Aorta (tissue), 5 donors: ENCODE results near the gene TPD52L1. TPM values are rescaled to one million over a fixed set of nuclear protein-coding genes. Genes with fewer than 3 reads are reported as not detected.

ENCODE experiments used
- ATAC-seq: fragments of 200-7000 bp; cut with Tn5 transposase; one replicate; pipeline ENCODE4 v1.9.1; 2022; ENCODE audit warnings: moderate library complexity; ENCODE audit not compliant: low FRiP score
- DNase-seq, 2 donors: peaks; one replicate each; pipeline ENCODE4 v3.0.0-alpha.2; 2020
- H3K27ac ChIP-seq, 2 donors: one replicate each; pipeline ENCODE4 v1.5.1; 2013; ENCODE audit warnings: low read length in 2 of 2, mild to moderate bottlenecking in 2 of 2, moderate library complexity in 2 of 2, control low read depth in 1 of 2, inconsistent platforms in 1 of 2, low read depth in 1 of 2
- H3K27me3 ChIP-seq, 2 donors: one replicate each; pipeline ENCODE4 v1.6.1; 2013; ENCODE audit warnings: control low read depth in 1 of 2, low read length in 1 of 2, mild to moderate bottlenecking in 1 of 2, moderate library complexity in 1 of 2; ENCODE audit not compliant: insufficient read depth in 2 of 2, control insufficient read depth in 1 of 2
- H3K36me3 ChIP-seq, 2 donors: one replicate each; pipeline ENCODE4 v1.6.1; 2013; ENCODE audit warnings: control low read depth in 1 of 2, low read length in 1 of 2, mild to moderate bottlenecking in 1 of 2; ENCODE audit not compliant: insufficient read depth in 2 of 2, control insufficient read depth in 1 of 2
- H3K4me1 ChIP-seq, 2 donors: one replicate each; pipeline ENCODE4 v1.6.1; 2013; ENCODE audit warnings: low read length in 2 of 2, control low read depth in 1 of 2, mild to moderate bottlenecking in 1 of 2, moderate library complexity in 1 of 2; ENCODE audit not compliant: insufficient read depth in 2 of 2, control insufficient read depth in 1 of 2
- H3K4me3 ChIP-seq, 2 donors: one replicate each; pipeline ENCODE4 v1.5.1; 2013; ENCODE audit warnings: low read length in 2 of 2, control low read depth in 1 of 2, mild to moderate bottlenecking in 1 of 2
- H3K9me3 ChIP-seq: one replicate; pipeline ENCODE4 v1.6.1; 2013; ENCODE audit warnings: mild to moderate bottlenecking, low read length; ENCODE audit not compliant: control insufficient read depth
- WGBS, 2 donors: extraction: QIAGEN DNeasy Blood & Tissue Kit; methylation state at CpG; one replicate each; pipeline ENCODE4 v1.1.7; 2013; 5-methylcytosine and 5-hydroxymethylcytosine counted together
- intact Hi-C, 2 donors: fragments of 100-400 bp; cut with DNase I; formaldehyde crosslinking; loops; one replicate each; pipeline versions ENCODE4 v1.14.2 to v1.15.0; 2022
- polyA plus RNA-seq, 2 donors: library from polyadenylated mRNA; stranded (reverse); fragments of 200-250 nt; gene quantifications; one replicate each; pipeline ENCODE4 v1.2.3, GENCODE V29; 2013
- total RNA-seq, 2 donors: library from RNA; stranded (reverse); fragmentation: NEBNext Ultra II Directional; extraction: Animal tissue kit (Norgen Biotek cat#: 25700); gene quantifications; one replicate each; pipeline ENCODE4 v1.2.1, GENCODE V29; 2021
- donor health status: healthy with polysubstance abuse.
- donor health status: Bipolar disorder and iron deficiency.
- donor health status: DM: no; HTN: no; CAD: no.
- donor health status: DM: no; HTN: no; CAD: no.
- donor health status: DM: yes; HTN: yes; CAD: no.

Gene TPD52L1
- total and polyA plus RNA-seq, 4 donors = 25.5 to 78.0 (median 46.5) TPM

DNA sequence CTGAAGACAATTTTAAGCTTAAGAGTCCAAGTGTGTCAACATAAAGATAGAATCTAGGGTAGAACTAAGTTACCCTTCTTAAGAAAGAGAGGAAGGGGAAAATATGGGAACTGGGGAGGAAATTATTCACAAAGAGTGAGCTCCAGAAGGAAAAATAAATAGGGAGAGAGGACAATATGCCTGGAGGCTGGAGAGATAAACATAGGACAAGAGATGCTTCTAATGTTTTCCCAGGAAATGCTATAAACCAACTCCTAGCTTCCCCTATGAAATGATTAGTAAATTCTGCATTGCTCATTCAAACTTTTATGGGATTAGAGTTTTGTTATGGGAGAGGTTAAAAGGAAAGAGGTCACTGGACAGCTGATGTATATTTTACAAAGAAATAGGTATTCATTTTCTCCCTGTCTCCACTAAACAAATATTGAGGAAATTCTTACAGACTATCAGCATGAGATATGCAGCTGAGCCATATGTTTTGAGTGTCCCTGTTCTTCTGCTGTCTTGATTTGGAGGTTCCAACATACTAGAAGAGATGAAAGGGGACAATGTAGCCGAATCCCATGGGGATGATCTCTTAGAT, 22.0 kb downstream of the TPD52L1 start:
- Histone ChIP-seq H3K27me3 (no peaks in the 10 kb centered on the region), H3K4me1 (no peaks in the 10 kb centered on the region), H3K4me3 (no peak overlapping the region), H3K9me3 (no peaks in the 10 kb centered on the region), H3K36me3 (no peaks in the 10 kb centered on the region), H3K27ac (no peak overlapping the region)
- intact Hi-C loops = no loop called here
- ATAC-seq (no peak), DNase-seq (no peak)
- 85 to 96% methylated on average over 1 of the region's 1 CpG for WGBS, 2 donors

DNA sequence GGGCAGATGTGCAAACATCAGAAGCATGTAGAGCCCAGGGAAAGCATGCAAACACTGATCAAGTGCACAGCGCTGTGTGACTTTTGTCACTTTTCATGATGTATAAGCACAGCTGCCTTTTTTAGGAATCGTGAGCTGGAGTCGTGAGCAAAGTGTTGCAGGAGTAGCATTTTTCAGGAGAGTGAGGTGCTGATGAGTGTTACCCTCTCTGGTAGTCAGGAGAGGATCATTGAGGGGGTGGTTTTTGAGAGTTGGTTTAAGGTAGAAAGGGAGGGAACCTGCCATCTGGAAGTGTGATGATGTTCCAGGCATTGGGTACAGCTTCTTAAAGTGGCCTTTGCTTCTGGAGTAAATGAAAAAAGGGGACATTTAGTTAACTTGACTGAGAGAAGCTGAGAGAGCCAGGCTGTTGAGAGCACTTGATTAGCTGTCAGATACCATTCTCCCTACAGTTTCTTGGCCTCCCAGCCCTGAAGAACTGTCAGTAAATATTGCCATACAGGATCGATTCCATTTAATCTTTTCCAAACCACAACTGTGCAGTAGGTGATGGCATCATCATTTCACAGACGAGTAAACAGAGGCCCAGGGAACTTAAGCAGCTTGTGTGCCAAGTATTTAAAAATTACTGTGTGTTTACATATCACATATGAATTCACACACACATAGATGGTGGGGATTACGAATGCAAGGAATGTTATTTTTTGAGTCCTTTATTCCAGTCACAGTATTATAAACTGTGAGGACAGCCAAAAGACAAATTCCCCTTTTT, 28.9 kb downstream of the TPD52L1 start:
- Histone ChIP-seq H3K27me3 (no peaks in the 10 kb centered on the region), H3K4me3 (no peak overlapping the region), H3K36me3 (no peaks in the 10 kb centered on the region), H3K27ac (no peak overlapping the region), H3K4me1 (peaks cover 0 to 5% of the 10 kb centered on the region in 2 donors), H3K9me3 (no peaks in the 10 kb centered on the region)
- intact Hi-C loops = no loop called here
- ATAC-seq = no peak
- no peak for DNase-seq
- WGBS, 2 donors = 35 to 49% methylated on average over 6 of the region's 6 CpGs

DNA sequence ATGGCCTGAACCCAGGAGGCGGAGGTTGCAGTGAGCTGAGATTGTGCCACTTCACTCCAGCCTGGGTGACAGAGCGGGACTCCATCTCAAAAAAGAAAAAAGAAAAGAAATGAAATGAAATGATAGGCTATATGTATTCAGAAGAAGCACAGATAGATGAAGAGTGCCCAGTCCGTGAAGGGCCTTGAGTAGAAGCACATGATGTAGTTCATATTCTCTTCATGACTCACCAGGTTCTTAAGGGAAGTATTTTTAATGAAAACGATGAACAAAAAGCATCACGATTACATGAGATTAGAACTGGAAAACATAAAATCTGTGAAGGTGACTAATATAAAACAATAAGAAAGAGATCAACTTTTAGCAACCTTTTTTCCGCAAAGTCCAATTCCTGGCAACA, 29.8 kb downstream of the TPD52L1 start:
- no peak for DNase-seq
- intact Hi-C loops = no loop called here

DNA sequence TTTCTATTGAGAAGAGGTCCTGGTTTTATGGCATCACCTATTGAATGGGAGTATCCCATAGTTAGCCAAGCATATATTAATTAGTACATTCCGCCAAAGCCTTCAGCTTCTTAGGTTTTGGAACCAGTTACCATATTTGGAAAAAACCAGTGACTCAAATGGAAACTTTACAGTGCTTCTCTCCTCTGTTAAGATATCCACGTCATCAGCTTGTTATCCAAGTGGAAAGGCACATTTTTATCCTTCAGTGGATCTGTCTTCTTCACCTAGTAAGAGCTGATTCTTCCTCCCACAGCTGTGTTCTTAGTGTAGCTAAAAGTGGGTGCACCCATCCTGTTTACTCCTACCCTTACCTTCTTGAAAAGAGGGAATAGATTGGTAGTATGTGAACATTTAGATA, 34.5 kb downstream of the TPD52L1 start:
- H3K36me3 ChIP-seq = no peaks in the 10 kb centered on the region
- no peaks in the 10 kb centered on the region for H3K27me3 ChIP-seq
- DNase-seq (no peak), ATAC-seq (no peak)
- WGBS, 2 donors = 56 to 59% methylated on average over 2 of the region's 2 CpGs
- no peak overlapping the region for H3K27ac ChIP-seq
- no peak overlapping the region for H3K4me3 ChIP-seq
- intact Hi-C loops = no loop called here
- H3K9me3 ChIP-seq = no peaks in the 10 kb centered on the region
- peaks cover 3 to 4% of the 10 kb centered on the region in 2 donors for H3K4me1 ChIP-seq

More for the DNA sequence above, 29.8 kb downstream of the TPD52L1 start:
- 43 to 74% methylated on average over 6 of the region's 6 CpGs for WGBS, 2 donors
- Histone ChIP-seq H3K9me3 (no peaks in the 10 kb centered on the region), H3K27ac (no peak overlapping the region), H3K36me3 (no peaks in the 10 kb centered on the region), H3K27me3 (no peaks in the 10 kb centered on the region), H3K4me1 (peaks cover 0 to 5% of the 10 kb centered on the region in 2 donors), H3K4me3 (no peak overlapping the region)
- no peak for ATAC-seq

DNA sequence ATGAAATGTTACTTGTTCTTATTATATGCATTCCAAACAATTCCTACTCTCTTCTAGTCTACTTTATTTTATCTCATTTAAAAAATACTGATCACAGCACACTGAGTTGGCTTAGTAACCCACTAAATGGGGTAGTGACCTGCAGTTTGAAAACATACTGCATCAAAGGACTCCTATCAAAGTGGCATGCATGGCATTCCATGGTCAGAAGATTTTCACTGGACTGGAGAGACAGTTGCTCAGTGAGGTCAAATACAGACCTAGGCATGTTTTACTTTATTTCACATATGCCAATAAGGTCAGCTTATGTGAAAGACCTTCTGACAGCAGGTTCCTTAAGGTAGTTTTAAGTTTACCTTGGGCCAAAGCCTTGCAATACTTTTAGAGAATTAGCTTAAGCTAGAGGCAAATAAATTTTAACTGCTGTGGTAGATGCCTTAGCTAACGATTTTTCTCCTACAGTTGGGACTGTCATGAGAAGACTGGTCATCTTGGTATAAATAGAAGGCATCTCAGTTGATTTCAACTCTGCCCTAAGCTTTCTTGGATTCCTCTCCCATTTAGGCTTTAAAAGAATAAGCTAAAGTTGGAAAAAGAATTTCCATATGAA, 35.1 kb downstream of the TPD52L1 start:
- H3K4me1 ChIP-seq = peaks cover 3 to 6% of the 10 kb centered on the region in 2 donors
- 4 to 15% methylated on average over 1 of the region's 1 CpG for WGBS, 2 donors
- no peaks in the 10 kb centered on the region for H3K27me3 ChIP-seq
- H3K9me3 ChIP-seq = no peaks in the 10 kb centered on the region
- H3K4me3 ChIP-seq = no peak overlapping the region
- H3K36me3 ChIP-seq = no peaks in the 10 kb centered on the region
- DNase-seq = no peak
- no peak overlapping the region for H3K27ac ChIP-seq
- ATAC-seq = no peak
- intact Hi-C loops = no loop called here

DNA sequence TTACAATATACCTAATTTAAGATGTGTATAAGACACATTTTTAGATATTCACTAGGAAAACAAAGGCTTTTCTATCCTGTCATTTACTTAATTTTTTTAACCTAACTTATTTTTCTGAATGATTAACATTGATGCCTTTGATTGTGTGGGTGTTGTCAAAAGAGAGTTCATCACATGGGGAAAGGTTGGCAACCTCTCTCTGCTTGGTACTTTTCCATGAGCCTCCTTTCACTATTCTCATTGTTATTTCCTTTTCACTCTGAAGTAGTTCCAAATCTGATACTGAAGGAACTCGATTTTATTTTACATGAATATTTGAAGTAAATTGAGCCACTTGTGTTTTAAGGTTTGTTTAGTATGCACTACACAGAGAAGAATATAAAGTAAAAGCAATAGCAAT, 35.9 kb downstream of the TPD52L1 start:
- ATAC-seq (no peak), DNase-seq (no peak)
- no peak overlapping the region for H3K4me3 ChIP-seq
- intact Hi-C loops = no loop called here
- H3K4me1 ChIP-seq = peaks cover 2 to 3% of the 10 kb centered on the region in 2 donors
- no peak overlapping the region for H3K27ac ChIP-seq
- no peaks in the 10 kb centered on the region for H3K9me3 ChIP-seq
- WGBS, 2 donors = 2 to 16% methylated on average over 1 of the region's 1 CpG
- H3K27me3 ChIP-seq = no peaks in the 10 kb centered on the region
- no peaks in the 10 kb centered on the region for H3K36me3 ChIP-seq

DNA sequence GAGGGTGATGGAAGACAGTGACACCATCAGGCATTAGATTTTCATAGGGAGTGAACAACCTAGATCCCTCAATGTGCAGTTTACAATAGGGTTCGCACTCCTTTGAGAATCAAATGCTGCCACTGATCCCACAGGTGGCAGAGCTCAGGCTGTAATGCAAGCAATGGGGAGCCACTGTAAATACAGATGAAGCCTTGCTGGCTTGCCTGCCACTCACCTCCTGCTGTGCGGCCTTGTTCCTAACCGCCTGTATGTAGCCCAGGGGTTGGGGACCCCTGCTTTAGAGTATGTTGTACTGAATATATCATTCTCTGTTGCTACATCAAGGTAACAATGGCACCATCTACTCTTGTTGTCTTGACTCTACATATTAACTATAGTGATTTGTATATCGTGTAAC, 37.1 kb downstream of the TPD52L1 start:
- Histone ChIP-seq H3K4me1 (peaks cover 2 to 7% of the 10 kb centered on the region in 2 donors), H3K27ac (no peak overlapping the region), H3K36me3 (no peaks in the 10 kb centered on the region), H3K4me3 (no peak overlapping the region), H3K27me3 (no peaks in the 10 kb centered on the region), H3K9me3 (no peaks in the 10 kb centered on the region)
- ATAC-seq = no peak
- 98 to 99% methylated on average over 4 of the region's 4 CpGs for WGBS, 2 donors
- intact Hi-C loops = no loop called here
- DNase-seq = no peak

DNA sequence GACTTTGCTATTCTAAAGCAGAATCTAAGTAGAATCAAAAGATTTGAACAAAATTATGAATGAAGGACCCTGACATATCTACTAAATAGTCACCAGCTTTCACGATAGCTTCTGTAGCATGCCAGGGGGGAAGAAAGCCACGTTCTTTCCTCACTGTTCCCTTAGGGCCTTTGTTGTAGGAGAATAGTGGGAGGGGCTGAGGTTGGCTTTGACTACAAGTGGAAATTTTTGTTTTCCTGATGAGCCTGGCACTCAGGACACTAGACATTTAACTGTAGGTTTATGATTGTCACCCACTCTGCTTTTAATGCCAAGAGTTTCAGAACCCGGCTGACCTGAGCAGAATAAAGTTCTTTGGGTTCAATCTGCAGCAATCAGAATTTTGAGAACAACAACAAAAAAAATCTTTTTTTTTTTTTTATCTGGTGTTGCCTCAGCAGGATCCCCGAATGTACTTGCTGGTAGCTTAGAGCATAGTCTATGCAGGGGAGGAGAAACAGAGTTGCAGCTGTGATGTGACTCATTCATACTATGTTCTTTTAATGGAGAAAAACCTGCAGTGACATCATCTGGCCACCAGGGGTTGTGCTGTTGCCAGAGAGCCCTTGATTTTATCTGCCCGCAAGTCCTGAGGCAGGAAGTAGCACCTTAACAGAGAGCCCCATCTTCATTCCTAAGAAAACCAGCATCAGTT, 38.5 kb downstream of the TPD52L1 start:
- no peak overlapping the region for H3K27ac ChIP-seq
- WGBS, 2 donors = 19 to 24% methylated on average over 5 of the region's 5 CpGs

More for the DNA sequence above, 38.5 kb downstream of the TPD52L1 start:
- H3K4me1 ChIP-seq = peaks cover 2 to 7% of the 10 kb centered on the region in 2 donors
- no peaks in the 10 kb centered on the region for H3K9me3 ChIP-seq
- H3K4me3 ChIP-seq = no peak overlapping the region
- ATAC-seq (peak; percentile 85), DNase-seq (peak; percentile 58 to 77)
- intact Hi-C loops = no loop called here
- H3K27me3 ChIP-seq = no peaks in the 10 kb centered on the region
- no peaks in the 10 kb centered on the region for H3K36me3 ChIP-seq
